NCI-H1417 (cell line): Measurements from ENCODE around the gene NKAIN4.

Experiments
- DNase-seq, 3 experiments: peaks; one replicate each; lab custom pipeline; 2025; lab: John Stamatoyannopoulos, UW

The NKAIN4 gene

GRCh38 chr20:63257629-63258028 lies 3.4 kb upstream of the NKAIN4 start:
- DNase-seq: no peak

- DNase-seq: no peak
These were observed 2.7 kb upstream of the NKAIN4 start for GRCh38 chr20:63256954-63257353.

GRCh38 chr20:63255931-63256704 lies 1.9 kb upstream of the NKAIN4 start:
- DNase-seq: peak in 1 of 3 experiments; percentile 32

- peak in 1 of 3 experiments; percentile 32 for DNase-seq
These were observed 532 bp upstream of the NKAIN4 start for GRCh38 chr20:63254606-63255384.

- DNase-seq: peak in 2 of 3 experiments; percentile 30 to 39
These were observed 628 bp downstream of the NKAIN4 start for GRCh38 chr20:63253438-63254231.

- no peak for DNase-seq
These were observed 1.2 kb downstream of the NKAIN4 start for GRCh38 chr20:63253065-63253437.

GRCh38 chr20:63252284-63252711 lies 2.0 kb downstream of the NKAIN4 start:
- DNase-seq: no peak

- DNase-seq: peak in 1 of 3 experiments; percentile 29
These were observed 2.9 kb downstream of the NKAIN4 start for GRCh38 chr20:63251350-63251749.

GRCh38 chr20:63249891-63250290 lies 4.4 kb downstream of the NKAIN4 start:
- DNase-seq: no peak

GRCh38 chr20:63248835-63249591 lies 5.2 kb downstream of the NKAIN4 start:
- DNase-seq: no peak

- no peak for DNase-seq
These were observed 6.5 kb downstream of the NKAIN4 start for GRCh38 chr20:63247671-63248228.

GRCh38 chr20:63246490-63247288 lies 7.6 kb downstream of the NKAIN4 start:
- peak; percentile 38 to 62 (median 47) for DNase-seq

GRCh38 chr20:63244468-63244867 lies 9.8 kb downstream of the NKAIN4 start:
- DNase-seq: no peak

GRCh38 chr20:63243604-63244247 lies 10.5 kb downstream of the NKAIN4 start:
- no peak for DNase-seq

GRCh38 chr20:63242736-63243135 lies 11.5 kb downstream of the NKAIN4 start:
- no peak for DNase-seq

GRCh38 chr20:63241272-63241671 lies 13.0 kb downstream of the NKAIN4 start:
- DNase-seq: peak in 1 of 3 experiments; percentile 22

- no peak for DNase-seq
These were observed 14.3 kb downstream of the NKAIN4 start for GRCh38 chr20:63240004-63240403.

- no peak for DNase-seq
These were observed 14.8 kb downstream of the NKAIN4 start for GRCh38 chr20:63239431-63239830.

GRCh38 chr20:63238514-63239125 lies 15.6 kb downstream of the NKAIN4 start:
- no peak for DNase-seq
